Measurements from ENCODE around the gene ADAMTSL2.

ADAMTSL2 gene

GRCh38 chr9:133566382-133566781, 31.9 kb downstream of the ADAMTSL2 start:
- TF ChIP-seq CTCF (IDR thresholded peaks at IDR 0.05) = no peak
- Histone ChIP-seq H3K4me3 (ENCODE audit: low read depth in 1 of 2, low read length in 1 of 2) (no peak overlapping the region), H3K27me3 (peaks cover 6% of the 10 kb centered on the region), H3K27ac (no peak overlapping the region), H3K4me1 (ENCODE audit: control insufficient read depth in 1 of 2, insufficient read depth in 1 of 2, low read depth in 1 of 2, low read length in 1 of 2) (no peaks in the 10 kb centered on the region), H3K9me3 (no peaks in the 10 kb centered on the region), H3K36me3 (no peaks in the 10 kb centered on the region)

DNA sequence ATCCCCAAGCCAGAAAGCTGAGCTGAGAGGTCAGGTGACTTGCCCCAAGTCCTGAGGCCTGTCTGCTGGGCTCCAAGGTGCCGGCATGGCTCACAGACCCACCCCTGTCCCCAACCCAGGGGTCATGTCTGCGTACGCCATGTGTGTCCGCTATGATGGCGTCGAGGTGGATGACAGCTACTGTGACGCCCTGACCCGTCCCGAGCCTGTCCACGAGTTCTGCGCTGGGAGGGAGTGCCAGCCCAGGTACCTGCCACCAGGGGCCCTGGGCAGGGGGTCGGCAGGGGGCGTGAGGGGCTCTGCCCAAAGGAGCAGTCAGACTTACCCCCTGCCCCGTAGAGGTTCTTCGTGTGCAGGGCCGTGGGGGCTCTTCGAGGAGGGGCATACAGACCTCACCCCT, 32.3 kb downstream of the ADAMTSL2 start:
- Histone ChIP-seq H3K27me3 (peaks cover 6% of the 10 kb centered on the region), H3K27ac (no peak overlapping the region), H3K4me1 (ENCODE audit: control insufficient read depth in 1 of 2, insufficient read depth in 1 of 2, low read depth in 1 of 2, low read length in 1 of 2) (no peaks in the 10 kb centered on the region), H3K4me3 (ENCODE audit: low read depth in 1 of 2, low read length in 1 of 2) (no peak overlapping the region), H3K36me3 (no peaks in the 10 kb centered on the region), H3K9me3 (no peaks in the 10 kb centered on the region)
- TF ChIP-seq CTCF (IDR thresholded peaks at IDR 0.05) = no peak

DNA sequence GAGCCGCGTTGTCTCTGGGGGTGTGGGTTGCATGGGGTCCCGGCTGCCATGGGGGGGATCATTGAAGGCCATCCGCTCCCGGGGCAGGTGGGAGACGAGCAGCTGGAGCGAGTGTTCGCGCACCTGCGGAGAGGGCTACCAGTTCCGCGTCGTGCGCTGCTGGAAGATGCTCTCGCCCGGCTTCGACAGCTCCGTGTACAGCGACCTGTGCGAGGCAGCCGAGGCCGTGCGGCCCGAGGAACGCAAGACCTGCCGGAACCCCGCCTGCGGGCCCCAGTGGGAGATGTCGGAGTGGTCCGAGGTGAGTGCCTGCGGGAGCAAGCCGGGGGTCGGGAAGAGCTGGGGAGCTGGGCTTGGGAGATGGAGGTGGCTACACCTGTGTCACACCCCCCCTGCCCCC, 33.7 kb downstream of the ADAMTSL2 start:
- no peaks in the 10 kb centered on the region for H3K36me3 ChIP-seq

GRCh38 chr9:133569121-133569785, 34.7 kb downstream of the ADAMTSL2 start:
- TF ChIP-seq CTCF (IDR thresholded peaks at IDR 0.05) = no peak
- H3K27me3 ChIP-seq = peaks cover 6% of the 10 kb centered on the region
- H3K36me3 ChIP-seq = no peaks in the 10 kb centered on the region
- no peaks in the 10 kb centered on the region for H3K4me1 ChIP-seq (ENCODE audit: control insufficient read depth in 1 of 2, insufficient read depth in 1 of 2, low read depth in 1 of 2, low read length in 1 of 2)
- no peaks in the 10 kb centered on the region for H3K9me3 ChIP-seq
- H3K27ac ChIP-seq = no peak overlapping the region
- H3K4me3 ChIP-seq (ENCODE audit: low read depth in 1 of 2, low read length in 1 of 2) = no peak overlapping the region

More for the DNA sequence above, 33.7 kb downstream of the ADAMTSL2 start:
- H3K27me3 ChIP-seq = peaks cover 6% of the 10 kb centered on the region
- H3K4me1 ChIP-seq (ENCODE audit: control insufficient read depth in 1 of 2, insufficient read depth in 1 of 2, low read depth in 1 of 2, low read length in 1 of 2) = no peaks in the 10 kb centered on the region
- no peaks in the 10 kb centered on the region for H3K9me3 ChIP-seq
- TF ChIP-seq CTCF (IDR thresholded peaks at IDR 0.05) = no peak
- no peak overlapping the region for H3K27ac ChIP-seq
- H3K4me3 ChIP-seq (ENCODE audit: low read depth in 1 of 2, low read length in 1 of 2) = no peak overlapping the region

GRCh38 chr9:133569891-133570690, 35.6 kb downstream of the ADAMTSL2 start:
- Histone ChIP-seq H3K27me3 (peaks cover 8% of the 10 kb centered on the region), H3K36me3 (no peaks in the 10 kb centered on the region), H3K4me1 (ENCODE audit: control insufficient read depth in 1 of 2, insufficient read depth in 1 of 2, low read depth in 1 of 2, low read length in 1 of 2) (no peaks in the 10 kb centered on the region), H3K27ac (no peak overlapping the region), H3K4me3 (ENCODE audit: low read depth in 1 of 2, low read length in 1 of 2) (no peak overlapping the region), H3K9me3 (no peaks in the 10 kb centered on the region)
- TF ChIP-seq CTCF (IDR thresholded peaks at IDR 0.05) = no peak
